ENCODE measurements around the gene NUDT6. TPM values are rescaled to one million over a fixed set of nuclear protein-coding genes. Genes with fewer than 3 reads are reported as not detected.

NUDT6 gene
- polyA plus RNA-seq, 1 donor from 2014 or later, result 12.4 TPM

DNA sequence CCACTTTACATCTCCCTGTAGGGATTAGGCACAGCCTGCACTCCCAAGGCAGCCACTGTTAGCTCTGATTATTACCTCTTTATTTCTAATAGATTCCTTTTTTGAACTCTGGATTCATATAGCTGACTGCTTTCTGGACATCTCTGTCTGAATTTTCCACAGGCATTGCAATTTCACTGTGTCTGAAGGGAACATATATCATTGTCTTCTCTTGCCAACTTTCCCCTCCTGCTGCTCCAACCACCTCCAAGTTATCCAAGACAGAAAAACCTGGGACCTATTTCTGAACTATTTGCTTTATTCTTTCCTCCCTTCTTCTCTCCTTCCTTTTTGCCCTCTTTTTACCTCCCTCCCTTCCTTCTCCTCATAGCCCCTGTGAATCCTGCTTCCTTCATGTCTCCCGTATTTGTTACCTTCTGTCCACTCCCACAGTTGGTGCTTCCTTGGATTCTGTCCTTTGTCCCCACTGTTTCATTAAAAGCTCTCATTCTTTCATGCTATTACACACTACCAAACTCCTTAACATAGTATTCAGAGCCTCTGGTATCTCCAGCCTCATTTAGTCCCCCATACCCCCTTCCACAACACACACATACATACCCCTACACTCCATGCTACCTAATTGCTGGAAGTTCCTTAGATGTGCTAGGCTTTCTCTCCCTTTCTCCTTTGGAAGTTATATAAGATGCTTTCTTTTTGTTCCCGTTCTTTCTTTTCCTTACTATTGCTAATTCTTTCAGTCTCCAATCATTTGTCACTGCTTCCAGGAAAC, 61.0 kb downstream of the NUDT6 start:
- Histone ChIP-seq H3K9me2 (ENCODE audit: insufficient read depth, low read length) (no peaks in the 10 kb centered on the region), H2AFZ (ENCODE audit: low read depth, low read length) (no peak overlapping the region), H3K36me3 (ENCODE audit: insufficient read depth, low read length) (no peaks in the 10 kb centered on the region), H3K79me2 (replicated peaks; ENCODE audit: insufficient read depth, low read length) (peaks cover 18% of the 10 kb centered on the region), H3K9ac (ENCODE audit: low read length) (no peak overlapping the region), H4K20me1 (ENCODE audit: insufficient read depth) (no peaks in the 10 kb centered on the region), H3K4me2 (ENCODE audit: low read length) (no peak overlapping the region), H3K4me3 (ENCODE audit: low read length) (no peak overlapping the region), H3F3A (ENCODE audit: insufficient read depth, low read length, poor library complexity, severe bottlenecking) (no peaks in the 10 kb centered on the region), H3K27me3 (ENCODE audit: insufficient read depth, low read depth, low read length) (no peaks in the 10 kb centered on the region), H3K9me3 (ENCODE audit: low read length) (no peaks in the 10 kb centered on the region), H3K27ac (ENCODE audit: low read length) (no peak overlapping the region)
- no peak for TF ChIP-seq EP300 (conservative IDR thresholded peaks at IDR 0.05; ENCODE audit: poor library complexity, severe bottlenecking)
- TF ChIP-seq TAF1 (IDR thresholded peaks at IDR 0.05; ENCODE audit: low read depth), result no peak
- TF ChIP-seq MXI1 (conservative IDR thresholded peaks at IDR 0.05; ENCODE audit: poor library complexity, severe bottlenecking), result no peak
- no peak for TF ChIP-seq EZH2 (IDR thresholded peaks at IDR 0.05; ENCODE audit: borderline replicate concordance, insufficient read depth, low read length, poor library complexity, severe bottlenecking)
- TF ChIP-seq, protein P1, sequence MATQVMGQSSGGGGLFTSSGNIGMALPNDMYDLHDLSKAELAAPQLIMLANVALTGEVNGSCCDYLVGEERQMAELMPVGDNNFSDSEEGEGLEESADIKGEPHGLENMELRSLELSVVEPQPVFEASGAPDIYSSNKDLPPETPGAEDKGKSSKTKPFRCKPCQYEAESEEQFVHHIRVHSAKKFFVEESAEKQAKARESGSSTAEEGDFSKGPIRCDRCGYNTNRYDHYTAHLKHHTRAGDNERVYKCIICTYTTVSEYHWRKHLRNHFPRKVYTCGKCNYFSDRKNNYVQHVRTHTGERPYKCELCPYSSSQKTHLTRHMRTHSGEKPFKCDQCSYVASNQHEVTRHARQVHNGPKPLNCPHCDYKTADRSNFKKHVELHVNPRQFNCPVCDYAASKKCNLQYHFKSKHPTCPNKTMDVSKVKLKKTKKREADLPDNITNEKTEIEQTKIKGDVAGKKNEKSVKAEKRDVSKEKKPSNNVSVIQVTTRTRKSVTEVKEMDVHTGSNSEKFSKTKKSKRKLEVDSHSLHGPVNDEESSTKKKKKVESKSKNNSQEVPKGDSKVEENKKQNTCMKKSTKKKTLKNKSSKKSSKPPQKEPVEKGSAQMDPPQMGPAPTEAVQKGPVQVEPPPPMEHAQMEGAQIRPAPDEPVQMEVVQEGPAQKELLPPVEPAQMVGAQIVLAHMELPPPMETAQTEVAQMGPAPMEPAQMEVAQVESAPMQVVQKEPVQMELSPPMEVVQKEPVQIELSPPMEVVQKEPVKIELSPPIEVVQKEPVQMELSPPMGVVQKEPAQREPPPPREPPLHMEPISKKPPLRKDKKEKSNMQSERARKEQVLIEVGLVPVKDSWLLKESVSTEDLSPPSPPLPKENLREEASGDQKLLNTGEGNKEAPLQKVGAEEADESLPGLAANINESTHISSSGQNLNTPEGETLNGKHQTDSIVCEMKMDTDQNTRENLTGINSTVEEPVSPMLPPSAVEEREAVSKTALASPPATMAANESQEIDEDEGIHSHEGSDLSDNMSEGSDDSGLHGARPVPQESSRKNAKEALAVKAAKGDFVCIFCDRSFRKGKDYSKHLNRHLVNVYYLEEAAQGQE (IDR thresholded peaks at IDR 0.05; ENCODE audit: borderline replicate concordance), result no peak
- TF ChIP-seq, protein P2, sequence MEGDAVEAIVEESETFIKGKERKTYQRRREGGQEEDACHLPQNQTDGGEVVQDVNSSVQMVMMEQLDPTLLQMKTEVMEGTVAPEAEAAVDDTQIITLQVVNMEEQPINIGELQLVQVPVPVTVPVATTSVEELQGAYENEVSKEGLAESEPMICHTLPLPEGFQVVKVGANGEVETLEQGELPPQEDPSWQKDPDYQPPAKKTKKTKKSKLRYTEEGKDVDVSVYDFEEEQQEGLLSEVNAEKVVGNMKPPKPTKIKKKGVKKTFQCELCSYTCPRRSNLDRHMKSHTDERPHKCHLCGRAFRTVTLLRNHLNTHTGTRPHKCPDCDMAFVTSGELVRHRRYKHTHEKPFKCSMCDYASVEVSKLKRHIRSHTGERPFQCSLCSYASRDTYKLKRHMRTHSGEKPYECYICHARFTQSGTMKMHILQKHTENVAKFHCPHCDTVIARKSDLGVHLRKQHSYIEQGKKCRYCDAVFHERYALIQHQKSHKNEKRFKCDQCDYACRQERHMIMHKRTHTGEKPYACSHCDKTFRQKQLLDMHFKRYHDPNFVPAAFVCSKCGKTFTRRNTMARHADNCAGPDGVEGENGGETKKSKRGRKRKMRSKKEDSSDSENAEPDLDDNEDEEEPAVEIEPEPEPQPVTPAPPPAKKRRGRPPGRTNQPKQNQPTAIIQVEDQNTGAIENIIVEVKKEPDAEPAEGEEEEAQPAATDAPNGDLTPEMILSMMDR (IDR thresholded peaks at IDR 0.05; ENCODE audit: poor library complexity, severe bottlenecking), result no peak
- no peak for TF ChIP-seq POLR2AphosphoS5 (IDR thresholded peaks at IDR 0.05)
- no peak for TF ChIP-seq RAD21 (conservative IDR thresholded peaks at IDR 0.05)
- TF ChIP-seq SMC3 (conservative IDR thresholded peaks at IDR 0.05; ENCODE audit: poor library complexity), result no peak

DNA sequence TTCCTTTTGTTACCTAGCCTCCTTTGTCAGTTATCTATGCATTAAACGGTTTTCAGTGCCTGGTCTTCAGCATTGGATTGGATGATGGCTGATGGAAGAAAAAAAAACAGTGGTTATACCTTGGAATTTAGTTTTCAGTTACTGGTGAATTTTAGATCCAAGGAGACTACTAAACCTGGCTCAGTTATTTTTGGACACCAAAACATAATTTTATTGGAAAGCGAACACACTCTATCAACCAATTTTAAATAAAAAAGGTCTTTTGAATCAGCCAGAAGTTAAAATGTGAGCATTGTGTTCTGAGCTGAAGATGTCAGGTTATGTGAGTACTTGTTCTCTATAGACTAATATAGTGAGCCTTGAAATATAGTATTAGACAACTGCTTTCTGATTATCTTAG, 63.7 kb downstream of the NUDT6 start:
- H3K79me2 ChIP-seq (replicated peaks; ENCODE audit: insufficient read depth, low read length), result peaks cover 10% of the 10 kb centered on the region
- H3F3A ChIP-seq (ENCODE audit: insufficient read depth, low read length, poor library complexity, severe bottlenecking), result no peaks in the 10 kb centered on the region
- H3K4me2 ChIP-seq (ENCODE audit: low read length), result no peak overlapping the region
- TF ChIP-seq, protein P2 (IDR thresholded peaks at IDR 0.05; ENCODE audit: poor library complexity, severe bottlenecking), result no peak
- TF ChIP-seq POLR2AphosphoS5 (IDR thresholded peaks at IDR 0.05), result no peak
- no peaks in the 10 kb centered on the region for H4K20me1 ChIP-seq (ENCODE audit: insufficient read depth)
- no peaks in the 10 kb centered on the region for H3K36me3 ChIP-seq (ENCODE audit: insufficient read depth, low read length)
- H3K9ac ChIP-seq (ENCODE audit: low read length), result no peak overlapping the region
- no peak overlapping the region for H3K4me3 ChIP-seq (ENCODE audit: low read length)
- H2AFZ ChIP-seq (ENCODE audit: low read depth, low read length), result no peak overlapping the region
- H3K27ac ChIP-seq (ENCODE audit: low read length), result no peak overlapping the region
- H3K9me2 ChIP-seq (ENCODE audit: insufficient read depth, low read length), result no peaks in the 10 kb centered on the region
- no peaks in the 10 kb centered on the region for H3K27me3 ChIP-seq (ENCODE audit: insufficient read depth, low read depth, low read length)
- H3K9me3 ChIP-seq (ENCODE audit: low read length), result no peaks in the 10 kb centered on the region

Measured in neural cell (in vitro differentiated cells).